GM12891 (cell line): ENCODE data around the gene HSPBAP1.

ENCODE experiments used
- POLR2A ChIP-seq: IDR thresholded peaks from 2 replicates; pipeline ENCODE4 v1.6.1; 2011; ENCODE audit warnings: low read depth, low read length, control low read depth
- POLR2AphosphoS5 ChIP-seq: IDR thresholded peaks from 2 replicates; pipeline ENCODE4 v1.6.1; 2011; ENCODE audit warnings: low read depth, low read length, control low read depth
- TAF1 ChIP-seq: IDR thresholded peaks from 2 replicates; pipeline ENCODE4 v1.6.1; 2011; ENCODE audit warnings: low read depth, low read length, control low read depth

DNA sequence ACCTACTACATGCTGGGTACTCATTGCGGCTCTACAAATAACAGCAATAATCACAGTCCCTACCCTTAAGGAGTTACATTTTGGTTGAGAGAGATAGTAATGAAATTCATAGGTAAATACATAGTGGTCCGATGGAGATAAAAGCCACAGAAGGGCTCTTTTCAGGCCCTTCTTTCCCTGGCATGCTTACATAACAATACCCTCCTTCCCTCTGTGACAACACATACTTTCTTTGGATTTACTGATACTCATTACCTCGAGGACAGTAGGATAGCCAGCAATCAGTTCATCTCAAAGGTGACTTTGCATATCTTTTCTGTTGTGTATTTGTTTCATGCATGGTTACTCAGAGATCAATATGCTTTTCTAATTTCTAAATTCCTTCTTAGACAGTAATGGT is 54.5 kb downstream of the HSPBAP1 start:
- TF ChIP-seq POLR2AphosphoS5, result no peak
- no peak for TF ChIP-seq POLR2A
- TF ChIP-seq TAF1, result no peak
